ENCODE results near the gene TMEM123.

DNA sequence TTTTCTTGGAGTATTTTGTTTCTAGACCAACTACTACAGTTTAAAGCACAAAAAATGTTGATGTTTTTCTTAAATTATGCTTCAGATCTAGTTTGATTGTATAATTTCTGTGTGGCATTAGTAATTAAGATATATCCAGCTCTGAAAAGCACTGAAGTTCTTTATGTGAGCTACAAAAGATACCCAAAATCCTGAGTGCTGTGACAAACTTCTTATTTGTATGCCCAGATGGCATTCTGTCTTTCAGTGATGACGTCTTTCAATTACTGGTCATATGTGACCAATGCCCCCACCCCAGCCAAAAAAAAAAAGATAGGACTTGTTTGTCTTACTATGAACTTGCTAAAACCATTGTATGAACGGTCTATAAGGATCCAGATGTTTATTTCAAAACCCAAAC is 54.3 kb downstream of the TMEM123 start:
- TF ChIP-seq, protein P1, sequence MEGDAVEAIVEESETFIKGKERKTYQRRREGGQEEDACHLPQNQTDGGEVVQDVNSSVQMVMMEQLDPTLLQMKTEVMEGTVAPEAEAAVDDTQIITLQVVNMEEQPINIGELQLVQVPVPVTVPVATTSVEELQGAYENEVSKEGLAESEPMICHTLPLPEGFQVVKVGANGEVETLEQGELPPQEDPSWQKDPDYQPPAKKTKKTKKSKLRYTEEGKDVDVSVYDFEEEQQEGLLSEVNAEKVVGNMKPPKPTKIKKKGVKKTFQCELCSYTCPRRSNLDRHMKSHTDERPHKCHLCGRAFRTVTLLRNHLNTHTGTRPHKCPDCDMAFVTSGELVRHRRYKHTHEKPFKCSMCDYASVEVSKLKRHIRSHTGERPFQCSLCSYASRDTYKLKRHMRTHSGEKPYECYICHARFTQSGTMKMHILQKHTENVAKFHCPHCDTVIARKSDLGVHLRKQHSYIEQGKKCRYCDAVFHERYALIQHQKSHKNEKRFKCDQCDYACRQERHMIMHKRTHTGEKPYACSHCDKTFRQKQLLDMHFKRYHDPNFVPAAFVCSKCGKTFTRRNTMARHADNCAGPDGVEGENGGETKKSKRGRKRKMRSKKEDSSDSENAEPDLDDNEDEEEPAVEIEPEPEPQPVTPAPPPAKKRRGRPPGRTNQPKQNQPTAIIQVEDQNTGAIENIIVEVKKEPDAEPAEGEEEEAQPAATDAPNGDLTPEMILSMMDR (IDR thresholded peaks at IDR 0.05; ENCODE audit: insufficient read depth, low read length, poor library complexity, severe bottlenecking): no peak
- TF ChIP-seq EZH2phosphoT487 (conservative IDR thresholded peaks at IDR 0.05; ENCODE audit: low read length): no peak

All from SU-DHL-6 (cell line).